Type B pancreatic cell (in vitro differentiated cells): ENCODE results near the gene DPP10. TPM values are rescaled to one million over a fixed set of nuclear protein-coding genes. Genes with fewer than 3 reads are reported as not detected.

ENCODE experiments used
- DNase-seq: peaks from one replicate; pipeline ENCODE4 v3.0.0; 2021; ENCODE audit warnings: mixed read lengths; ENCODE audit not compliant: unreplicated experiment; ENCODE audit errors: extremely low spot score
- H3K27ac Mint-ChIP-seq: 2 replicates; pipeline ENCODE4 v1.8.0; 2021; ENCODE audit warnings: mild to moderate bottlenecking, mixed read lengths
- H3K27me3 Mint-ChIP-seq: 2 replicates; pipeline ENCODE4 v1.8.0; 2021; ENCODE audit warnings: mixed read lengths
- H3K36me3 Mint-ChIP-seq: 2 replicates; pipeline ENCODE4 v1.8.0; 2021; ENCODE audit warnings: mixed read lengths
- H3K4me1 Mint-ChIP-seq: one replicate; pipeline ENCODE4 v1.8.0; 2021; ENCODE audit warnings: mixed read lengths; ENCODE audit not compliant: unreplicated experiment
- H3K4me3 Mint-ChIP-seq: 2 replicates; pipeline ENCODE4 v1.8.0; 2021; ENCODE audit warnings: mild to moderate bottlenecking, mixed read lengths
- H3K9me3 Mint-ChIP-seq: 2 replicates; pipeline ENCODE4 v1.8.0; 2021; ENCODE audit warnings: mixed read lengths
- total RNA-seq: library from RNA; stranded (reverse); gene quantifications from 2 replicates; pipeline ENCODE4 v1.2.1, GENCODE V29; 2021; ENCODE audit warnings: low replicate concordance
- TF ChIP-seq, protein P1 (sequence below): fragments of 200-600 bp; sonication (generic); conservative IDR thresholded peaks from 2 replicates; pipeline ENCODE4 v1.5.0; 2021; ENCODE audit warnings: antibody characterized with exemption, mild to moderate bottlenecking

DPP10 gene
- total RNA-seq, 1 donor from 2014 or later = 8.8 TPM

DNA sequence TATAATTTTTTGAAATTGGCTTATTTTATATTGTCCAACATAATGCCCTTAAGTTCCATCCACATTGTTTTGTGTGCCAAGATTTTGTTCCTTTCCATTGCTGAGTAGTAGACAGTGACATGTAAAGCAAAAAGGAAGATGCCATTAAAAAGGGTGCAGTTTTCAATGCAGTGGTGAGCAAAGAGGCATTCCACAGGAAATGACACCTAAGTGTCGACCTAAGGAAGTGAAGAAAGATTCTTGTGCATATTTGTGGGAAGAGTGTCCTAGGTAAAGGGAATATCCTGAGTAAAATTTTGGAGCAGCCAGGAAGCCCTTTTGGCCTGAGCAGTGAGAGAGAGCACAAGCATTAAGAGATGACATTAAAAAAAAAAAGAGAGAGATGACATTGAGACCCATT lies 1099.9 kb downstream of the DPP10 start:
- Mint-ChIP-seq H3K4me1 (no peaks in the 10 kb centered on the region), H3K27ac (no peak overlapping the region), H3K9me3 (no peaks in the 10 kb centered on the region), H3K36me3 (no peaks in the 10 kb centered on the region), H3K27me3 (no peaks in the 10 kb centered on the region), H3K4me3 (no peak overlapping the region)
- no peak for DNase-seq
- TF ChIP-seq, protein P1, sequence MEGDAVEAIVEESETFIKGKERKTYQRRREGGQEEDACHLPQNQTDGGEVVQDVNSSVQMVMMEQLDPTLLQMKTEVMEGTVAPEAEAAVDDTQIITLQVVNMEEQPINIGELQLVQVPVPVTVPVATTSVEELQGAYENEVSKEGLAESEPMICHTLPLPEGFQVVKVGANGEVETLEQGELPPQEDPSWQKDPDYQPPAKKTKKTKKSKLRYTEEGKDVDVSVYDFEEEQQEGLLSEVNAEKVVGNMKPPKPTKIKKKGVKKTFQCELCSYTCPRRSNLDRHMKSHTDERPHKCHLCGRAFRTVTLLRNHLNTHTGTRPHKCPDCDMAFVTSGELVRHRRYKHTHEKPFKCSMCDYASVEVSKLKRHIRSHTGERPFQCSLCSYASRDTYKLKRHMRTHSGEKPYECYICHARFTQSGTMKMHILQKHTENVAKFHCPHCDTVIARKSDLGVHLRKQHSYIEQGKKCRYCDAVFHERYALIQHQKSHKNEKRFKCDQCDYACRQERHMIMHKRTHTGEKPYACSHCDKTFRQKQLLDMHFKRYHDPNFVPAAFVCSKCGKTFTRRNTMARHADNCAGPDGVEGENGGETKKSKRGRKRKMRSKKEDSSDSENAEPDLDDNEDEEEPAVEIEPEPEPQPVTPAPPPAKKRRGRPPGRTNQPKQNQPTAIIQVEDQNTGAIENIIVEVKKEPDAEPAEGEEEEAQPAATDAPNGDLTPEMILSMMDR = no peak

DNA sequence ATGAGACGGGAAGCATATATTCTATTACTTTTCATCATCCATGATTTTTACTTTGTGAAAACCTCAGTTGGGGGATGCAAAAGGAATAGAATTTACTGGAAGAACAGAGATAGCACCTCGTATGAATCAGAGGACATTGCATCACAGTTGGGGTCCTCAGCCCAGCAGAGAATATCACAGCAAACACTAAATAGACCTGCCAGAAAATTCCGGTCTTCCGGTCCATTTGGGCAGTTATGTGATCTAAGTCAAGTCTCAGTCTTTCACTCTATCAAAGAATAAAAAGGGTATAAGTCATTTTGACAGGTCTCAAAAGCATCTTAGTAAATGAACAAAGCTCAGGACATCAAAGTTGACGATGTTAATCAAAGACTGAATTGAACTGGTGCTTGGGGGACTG lies 1100.6 kb downstream of the DPP10 start:
- H3K9me3 Mint-ChIP-seq = no peaks in the 10 kb centered on the region
- no peaks in the 10 kb centered on the region for H3K4me1 Mint-ChIP-seq
- no peak overlapping the region for H3K27ac Mint-ChIP-seq
- H3K4me3 Mint-ChIP-seq = no peak overlapping the region
- no peak for DNase-seq
- TF ChIP-seq, protein P1 = no peak
- no peaks in the 10 kb centered on the region for H3K27me3 Mint-ChIP-seq
- H3K36me3 Mint-ChIP-seq = no peaks in the 10 kb centered on the region

DNA sequence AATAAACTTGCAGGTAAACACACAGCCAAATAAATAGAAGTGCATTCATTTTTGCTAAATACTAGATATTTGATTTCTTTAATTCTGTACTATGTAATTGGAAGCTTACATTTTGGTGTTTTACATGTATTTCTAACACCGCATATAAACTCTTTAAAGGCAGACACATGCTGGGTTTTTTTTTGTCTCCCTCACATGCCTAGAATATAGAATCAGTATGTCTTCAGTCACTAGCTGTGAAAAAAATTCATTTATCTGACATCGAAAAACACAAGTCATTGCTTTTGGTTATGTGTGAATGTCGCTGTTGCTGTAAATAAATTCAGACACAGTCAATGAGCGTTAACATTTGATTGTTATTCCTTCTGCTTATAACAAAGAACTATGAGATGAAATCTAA lies 1101.0 kb downstream of the DPP10 start:
- Mint-ChIP-seq H3K36me3 (no peaks in the 10 kb centered on the region), H3K4me1 (no peaks in the 10 kb centered on the region), H3K4me3 (no peak overlapping the region), H3K27ac (no peak overlapping the region), H3K27me3 (no peaks in the 10 kb centered on the region), H3K9me3 (no peaks in the 10 kb centered on the region)
- TF ChIP-seq, protein P1 = no peak
- no peak for DNase-seq

DNA sequence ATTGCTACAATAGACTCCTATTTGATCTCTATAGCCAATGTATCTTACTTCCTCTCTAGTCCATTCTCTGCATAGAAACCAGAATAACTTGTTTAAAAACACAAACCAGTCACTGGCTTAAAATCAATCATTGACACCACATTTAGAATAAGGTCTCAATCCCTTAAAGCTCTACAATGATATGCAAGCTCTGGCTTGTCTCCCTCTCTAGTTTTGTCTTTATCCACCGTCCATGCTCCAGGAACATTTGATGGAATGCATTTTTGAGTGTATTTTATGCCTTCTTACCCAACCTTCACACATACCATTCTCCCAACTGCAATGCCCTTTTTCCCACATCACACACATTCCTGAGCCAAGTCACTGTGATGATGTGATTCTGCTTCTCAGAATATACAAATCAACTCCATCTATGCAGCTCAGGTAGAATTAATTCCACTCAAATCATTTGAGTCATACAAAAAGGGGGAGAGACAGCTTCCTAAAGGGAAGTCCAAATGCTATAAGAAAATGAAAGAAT lies 1107.2 kb downstream of the DPP10 start:
- TF ChIP-seq, protein P1 = no peak
- H3K36me3 Mint-ChIP-seq = peaks cover 6% of the 10 kb centered on the region
- peaks cover 8% of the 10 kb centered on the region for H3K9me3 Mint-ChIP-seq
- DNase-seq = no peak
- peak overlapping the region; percentile 1 for H3K4me3 Mint-ChIP-seq
- peaks cover 9% of the 10 kb centered on the region for H3K4me1 Mint-ChIP-seq
- no peaks in the 10 kb centered on the region for H3K27me3 Mint-ChIP-seq
- H3K27ac Mint-ChIP-seq = peak overlapping the region; percentile 66

DNA sequence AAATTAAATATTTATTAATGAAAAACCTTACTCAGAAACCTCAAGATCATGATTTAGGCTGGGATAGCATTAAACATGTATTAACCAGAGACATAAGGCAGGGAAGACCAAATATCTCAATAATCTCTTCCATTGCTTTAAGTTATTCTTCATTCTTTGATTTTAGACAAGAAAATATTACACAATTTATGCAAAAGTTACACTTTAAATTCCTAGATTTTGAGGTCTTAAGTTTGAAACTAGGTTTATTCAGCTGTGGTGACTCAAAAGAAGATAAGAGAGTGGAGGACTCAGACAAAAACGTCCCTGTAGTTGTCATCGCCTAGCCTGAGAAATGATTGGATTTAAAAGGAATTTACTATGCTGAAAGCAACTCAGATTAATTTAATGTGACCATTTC lies 1110.3 kb downstream of the DPP10 start:
- H3K9me3 Mint-ChIP-seq = peaks cover 8% of the 10 kb centered on the region
- peaks cover 9% of the 10 kb centered on the region for H3K4me1 Mint-ChIP-seq

More for the DNA sequence above, 1110.3 kb downstream of the DPP10 start:
- H3K27ac Mint-ChIP-seq = no peak overlapping the region
- TF ChIP-seq, protein P1 = no peak
- no peaks in the 10 kb centered on the region for H3K27me3 Mint-ChIP-seq
- no peak for DNase-seq
- H3K36me3 Mint-ChIP-seq = peaks cover 6% of the 10 kb centered on the region
- H3K4me3 Mint-ChIP-seq = no peak overlapping the region
